ENCODE measurements around the gene SEMA3C.

DNA sequence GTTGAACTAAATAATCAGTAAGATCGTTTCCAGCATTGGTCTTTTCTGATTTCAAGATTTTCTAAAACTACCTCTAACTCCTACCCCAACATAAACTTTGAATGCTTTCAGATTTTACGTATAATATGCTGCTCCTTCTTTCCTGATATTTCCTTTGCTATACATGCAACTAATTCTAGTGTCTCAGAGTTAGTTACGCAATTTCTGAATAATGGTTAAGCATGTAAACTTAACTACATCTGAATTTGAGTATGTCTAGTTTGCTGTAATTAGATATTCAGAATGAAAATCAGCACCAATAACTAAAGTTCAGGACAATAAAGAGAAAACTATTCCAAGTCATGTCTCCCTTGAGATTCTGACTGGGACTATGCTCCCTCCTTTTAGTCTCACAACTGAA lies 71.0 kb downstream of the SEMA3C start:
- TF ChIP-seq, protein P1, sequence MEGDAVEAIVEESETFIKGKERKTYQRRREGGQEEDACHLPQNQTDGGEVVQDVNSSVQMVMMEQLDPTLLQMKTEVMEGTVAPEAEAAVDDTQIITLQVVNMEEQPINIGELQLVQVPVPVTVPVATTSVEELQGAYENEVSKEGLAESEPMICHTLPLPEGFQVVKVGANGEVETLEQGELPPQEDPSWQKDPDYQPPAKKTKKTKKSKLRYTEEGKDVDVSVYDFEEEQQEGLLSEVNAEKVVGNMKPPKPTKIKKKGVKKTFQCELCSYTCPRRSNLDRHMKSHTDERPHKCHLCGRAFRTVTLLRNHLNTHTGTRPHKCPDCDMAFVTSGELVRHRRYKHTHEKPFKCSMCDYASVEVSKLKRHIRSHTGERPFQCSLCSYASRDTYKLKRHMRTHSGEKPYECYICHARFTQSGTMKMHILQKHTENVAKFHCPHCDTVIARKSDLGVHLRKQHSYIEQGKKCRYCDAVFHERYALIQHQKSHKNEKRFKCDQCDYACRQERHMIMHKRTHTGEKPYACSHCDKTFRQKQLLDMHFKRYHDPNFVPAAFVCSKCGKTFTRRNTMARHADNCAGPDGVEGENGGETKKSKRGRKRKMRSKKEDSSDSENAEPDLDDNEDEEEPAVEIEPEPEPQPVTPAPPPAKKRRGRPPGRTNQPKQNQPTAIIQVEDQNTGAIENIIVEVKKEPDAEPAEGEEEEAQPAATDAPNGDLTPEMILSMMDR (conservative IDR thresholded peaks at IDR 0.05; ENCODE audit: low read length) = no peak
- no peak for TF ChIP-seq EZH2phosphoT487 (IDR thresholded peaks at IDR 0.05; ENCODE audit: borderline replicate concordance)

Data from Loucy (cell line).